Mammary epithelial cell (primary cell): ENCODE results near the gene FAM53B.

Experiments
- EZH2 ChIP-seq: IDR thresholded peaks from 2 replicates; pipeline ENCODE4 v1.6.1; 2012; ENCODE audit warnings: low read length, inconsistent platforms, borderline replicate concordance
- TF ChIP-seq, protein P1 (sequence below), 2 donors: IDR thresholded peaks in 1 of 2; conservative IDR thresholded peaks in 1 of 2; 2 replicates each; pipeline ENCODE4 v1.5.1; 2011 to 2012; ENCODE audit warnings: inconsistent platforms in 2 of 2, low read length in 2 of 2, mild to moderate bottlenecking in 2 of 2, control low read depth in 1 of 2, low read depth in 1 of 2; ENCODE audit not compliant: insufficient read depth in 1 of 2; ENCODE audit errors: extremely low read depth in 1 of 2

- TF ChIP-seq, protein P1, sequence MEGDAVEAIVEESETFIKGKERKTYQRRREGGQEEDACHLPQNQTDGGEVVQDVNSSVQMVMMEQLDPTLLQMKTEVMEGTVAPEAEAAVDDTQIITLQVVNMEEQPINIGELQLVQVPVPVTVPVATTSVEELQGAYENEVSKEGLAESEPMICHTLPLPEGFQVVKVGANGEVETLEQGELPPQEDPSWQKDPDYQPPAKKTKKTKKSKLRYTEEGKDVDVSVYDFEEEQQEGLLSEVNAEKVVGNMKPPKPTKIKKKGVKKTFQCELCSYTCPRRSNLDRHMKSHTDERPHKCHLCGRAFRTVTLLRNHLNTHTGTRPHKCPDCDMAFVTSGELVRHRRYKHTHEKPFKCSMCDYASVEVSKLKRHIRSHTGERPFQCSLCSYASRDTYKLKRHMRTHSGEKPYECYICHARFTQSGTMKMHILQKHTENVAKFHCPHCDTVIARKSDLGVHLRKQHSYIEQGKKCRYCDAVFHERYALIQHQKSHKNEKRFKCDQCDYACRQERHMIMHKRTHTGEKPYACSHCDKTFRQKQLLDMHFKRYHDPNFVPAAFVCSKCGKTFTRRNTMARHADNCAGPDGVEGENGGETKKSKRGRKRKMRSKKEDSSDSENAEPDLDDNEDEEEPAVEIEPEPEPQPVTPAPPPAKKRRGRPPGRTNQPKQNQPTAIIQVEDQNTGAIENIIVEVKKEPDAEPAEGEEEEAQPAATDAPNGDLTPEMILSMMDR (conservative IDR thresholded peaks at IDR 0.05 in 1 of 2, IDR thresholded peaks at IDR 0.05 in 1 of 2; ENCODE audit: extremely low read depth in 1 of 2, insufficient read depth in 1 of 2, low read depth in 1 of 2, low read length in 2 of 2), result no peak
- no peak for TF ChIP-seq EZH2
These were observed 168.8 kb downstream of the FAM53B start for GRCh38 chr10:124575107-124576035.
